Medulla oblongata (tissue), 1 donor: ENCODE results near the gene GPC1.

Experiments used
- DNase-seq: peaks from one replicate; pipeline ENCODE4 v3.0.0-alpha.2; 2015; ENCODE audit errors: extremely low spot score

The GPC1 gene

DNA sequence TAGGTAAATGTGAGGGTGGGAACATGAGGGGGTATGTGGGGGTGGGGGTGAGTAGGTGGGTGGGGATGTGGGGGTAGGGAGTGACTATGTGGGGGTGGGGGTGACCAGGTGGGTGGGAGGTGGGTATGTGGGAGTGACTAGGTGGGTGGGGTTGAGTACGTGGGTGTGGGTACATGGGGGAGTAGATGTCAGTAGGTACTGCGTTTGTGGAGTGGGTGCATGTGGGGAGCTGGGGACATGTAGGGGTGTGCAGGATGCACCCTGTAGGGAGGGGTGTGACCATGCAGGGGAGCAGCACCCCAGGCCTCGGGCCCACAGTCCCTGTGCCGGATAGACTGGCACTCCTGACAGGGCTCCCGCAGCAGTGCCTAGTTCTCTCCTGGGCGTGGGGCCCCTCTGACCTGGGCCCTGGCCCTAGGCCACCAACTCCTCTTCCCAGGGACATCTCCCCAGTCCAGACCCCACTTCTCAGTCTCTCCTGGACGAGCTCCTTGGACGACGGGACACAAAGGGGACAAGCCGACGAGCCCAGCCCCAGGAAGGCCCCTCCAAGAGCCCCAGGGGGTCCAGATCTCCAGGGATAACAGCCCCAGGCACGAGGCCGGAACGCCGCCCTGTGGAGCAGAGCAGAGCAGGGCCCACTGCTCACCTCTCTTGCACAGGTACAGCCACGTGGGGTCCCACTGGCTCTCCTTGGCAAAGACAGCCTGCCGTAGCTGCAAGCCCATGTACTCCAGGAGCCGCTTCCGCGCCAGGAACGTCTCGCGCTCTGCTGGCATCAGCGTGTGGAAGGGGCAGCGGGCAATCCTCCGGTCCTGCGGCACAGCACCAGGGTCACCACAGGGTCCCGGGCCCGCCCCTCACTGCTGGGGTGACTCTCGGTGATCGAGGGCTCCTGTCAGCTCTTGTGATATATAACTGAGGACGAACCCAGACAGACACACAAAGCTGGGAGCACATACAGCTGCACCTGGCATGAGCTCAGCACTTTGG lies 64.1 kb downstream of the GPC1 start:
- no peak for DNase-seq

DNA sequence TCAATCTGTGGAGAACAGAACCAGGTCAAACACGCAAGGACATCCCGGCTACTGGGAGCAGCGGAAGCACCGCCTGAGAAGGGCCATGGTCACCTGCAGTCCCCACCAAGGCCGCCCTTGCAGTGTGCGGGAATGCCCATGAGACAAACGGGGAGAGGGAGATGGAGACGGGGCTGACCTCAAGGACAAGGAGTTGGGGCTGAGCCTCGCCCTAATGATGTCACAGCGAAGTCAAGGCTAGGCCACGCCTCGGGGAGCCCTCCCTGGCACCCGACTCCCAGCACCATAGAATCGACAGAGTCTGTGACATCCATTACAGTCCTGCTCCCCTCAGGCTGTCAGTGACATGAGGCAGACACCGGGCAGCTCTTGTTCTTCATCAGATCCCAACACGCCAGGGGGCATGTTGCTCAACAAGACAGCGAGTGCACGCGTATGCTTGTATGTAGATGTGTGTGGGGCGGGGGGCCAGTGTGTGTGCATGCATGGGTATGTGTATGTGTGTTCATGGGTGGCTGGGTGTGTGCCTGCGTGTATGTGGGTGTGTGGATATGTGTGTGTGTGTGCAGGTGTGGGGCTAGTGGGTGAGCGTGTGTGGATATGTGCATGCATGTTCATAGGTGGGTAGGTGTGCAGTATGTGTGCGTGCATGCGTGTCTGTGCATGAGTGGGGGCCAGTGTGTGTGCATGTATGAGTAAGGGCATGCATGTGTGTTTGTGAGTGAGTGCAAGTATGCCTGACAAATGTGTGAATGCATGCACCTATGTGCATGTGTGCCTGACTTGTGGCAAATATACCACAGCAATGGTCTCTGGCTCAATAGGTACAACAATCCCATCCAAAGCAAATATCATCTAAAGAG lies 65.3 kb downstream of the GPC1 start:
- no peak for DNase-seq

DNA sequence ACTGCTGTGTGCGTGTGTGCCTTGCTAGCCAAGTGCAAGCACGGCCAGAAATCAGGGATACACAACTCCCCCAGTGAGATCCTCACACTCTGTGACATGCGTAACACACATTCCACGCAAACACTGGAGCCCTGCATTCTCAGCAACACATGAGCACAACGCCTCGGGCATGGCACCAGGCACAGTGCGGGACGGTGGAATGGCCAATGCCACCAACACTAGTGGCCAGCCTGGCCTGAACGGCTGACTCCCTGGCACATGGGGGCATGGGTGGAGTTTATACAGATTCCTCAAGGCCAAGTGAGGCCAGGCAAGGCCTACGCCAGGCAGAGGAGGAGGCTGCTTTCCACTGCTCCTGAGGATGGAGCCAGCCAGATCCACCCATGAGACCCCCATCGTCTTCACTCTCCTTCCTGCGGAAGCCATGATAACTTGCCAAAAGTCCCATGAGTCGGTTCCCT lies 66.1 kb downstream of the GPC1 start:
- DNase-seq: no peak

DNA sequence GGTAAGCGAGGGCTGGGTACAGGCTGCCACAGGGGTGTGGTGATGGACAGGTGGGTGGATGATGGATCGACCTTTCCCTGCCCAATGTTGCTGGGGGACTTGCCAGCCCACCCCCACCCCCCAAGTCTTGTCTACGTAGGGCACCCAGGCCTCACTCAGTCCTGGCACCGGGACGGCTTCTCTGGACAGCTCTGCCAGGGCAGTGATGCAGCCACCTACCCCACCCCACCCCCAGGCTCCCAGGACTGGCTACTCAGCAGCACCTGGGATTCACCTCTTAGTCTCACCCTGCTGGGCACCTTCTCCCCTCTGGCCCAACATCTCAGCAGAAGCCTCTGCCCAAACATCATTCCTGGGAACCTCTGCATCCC lies 66.6 kb downstream of the GPC1 start:
- DNase-seq: no peak

DNA sequence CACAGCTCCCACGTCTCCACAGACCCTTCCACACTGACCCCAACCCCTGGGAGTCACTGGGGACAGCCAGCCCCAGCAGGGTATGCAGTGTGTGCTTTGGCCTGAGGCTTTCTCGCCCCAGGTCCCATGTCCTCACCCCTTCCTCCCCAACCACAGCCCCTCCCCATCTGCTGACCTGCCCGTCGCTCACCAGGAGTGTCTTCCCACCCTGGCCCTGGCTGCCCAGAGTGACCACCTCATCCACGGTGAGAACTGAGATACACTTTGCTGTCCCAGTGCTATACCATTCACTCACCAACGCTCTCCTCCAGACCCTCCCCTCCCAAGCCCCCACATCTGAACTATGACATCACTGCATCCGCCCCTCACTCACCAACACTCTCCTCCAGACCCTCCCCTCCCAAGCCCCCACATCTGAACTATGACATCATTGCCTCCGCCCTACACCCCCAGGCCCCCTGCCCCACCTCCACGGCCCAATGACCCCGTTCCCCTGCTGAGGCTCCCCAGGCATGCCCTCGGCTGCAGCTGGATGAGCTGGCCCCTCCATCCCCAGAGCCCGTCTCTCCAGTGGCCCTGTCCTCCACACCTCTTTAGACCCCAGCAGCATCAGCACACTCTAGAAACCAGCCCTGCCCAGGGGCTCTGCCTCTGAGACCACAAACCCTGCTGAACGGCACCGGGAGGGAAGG lies 67.1 kb downstream of the GPC1 start:
- DNase-seq: no peak

DNA sequence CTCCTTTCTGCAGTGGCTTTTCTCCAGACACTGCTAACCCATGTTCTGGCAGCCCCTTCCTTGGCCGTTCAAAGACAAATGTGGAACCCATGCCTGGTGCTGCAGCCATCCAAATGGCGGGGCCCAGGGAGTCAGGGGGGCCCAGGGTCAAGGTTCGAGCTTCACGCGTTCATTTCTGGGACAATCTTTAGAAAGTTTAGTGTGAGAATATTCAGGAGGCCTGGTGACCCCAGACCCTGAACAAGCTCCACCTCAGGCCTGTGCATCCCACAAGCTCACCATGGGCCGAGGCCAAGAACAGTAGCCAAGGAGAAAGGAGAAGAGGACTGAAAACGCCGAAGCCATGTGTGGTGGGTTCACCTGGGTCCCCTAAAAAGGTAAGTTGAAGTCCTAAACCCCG lies 67.9 kb downstream of the GPC1 start:
- DNase-seq: no peak

DNA sequence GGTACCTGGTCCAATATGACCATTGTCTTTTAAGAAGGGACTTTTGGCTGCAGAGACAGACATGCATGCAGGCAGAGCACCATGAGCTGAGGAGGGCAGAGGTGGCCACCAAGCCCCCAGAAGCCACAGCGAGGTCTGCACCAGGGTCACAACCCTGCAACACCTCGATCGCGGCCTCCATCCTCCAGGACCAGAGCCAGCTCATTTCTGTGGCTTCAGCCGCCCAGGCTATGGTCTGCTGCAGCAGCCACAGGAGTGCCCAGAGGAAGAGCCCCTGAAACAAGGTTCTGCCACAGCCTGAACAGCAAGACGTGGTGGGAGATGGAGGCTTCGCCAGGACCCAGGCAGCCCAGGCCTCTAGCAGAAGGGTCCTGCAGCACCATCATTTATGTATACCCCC lies 68.4 kb downstream of the GPC1 start:
- no peak for DNase-seq

DNA sequence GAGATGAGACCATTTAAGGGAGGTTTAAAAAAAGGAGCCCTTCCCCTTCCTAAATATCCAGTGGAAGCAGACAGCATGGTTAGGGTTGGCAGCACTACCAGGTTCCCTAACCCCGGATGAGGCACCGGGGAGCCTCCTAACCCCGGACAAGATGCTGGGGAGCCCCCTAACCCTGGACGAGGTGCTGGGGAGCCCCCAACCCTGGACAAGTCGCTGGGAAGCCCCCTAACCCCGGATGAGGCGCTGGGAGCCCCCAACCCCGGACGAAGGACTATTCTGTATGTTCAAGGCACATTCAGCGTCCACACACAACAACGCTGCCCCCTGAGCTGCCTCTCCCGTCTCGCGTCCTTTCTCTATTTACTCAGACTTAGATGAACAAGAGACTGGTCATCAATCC lies 70.4 kb downstream of the GPC1 start:
- no peak for DNase-seq

DNA sequence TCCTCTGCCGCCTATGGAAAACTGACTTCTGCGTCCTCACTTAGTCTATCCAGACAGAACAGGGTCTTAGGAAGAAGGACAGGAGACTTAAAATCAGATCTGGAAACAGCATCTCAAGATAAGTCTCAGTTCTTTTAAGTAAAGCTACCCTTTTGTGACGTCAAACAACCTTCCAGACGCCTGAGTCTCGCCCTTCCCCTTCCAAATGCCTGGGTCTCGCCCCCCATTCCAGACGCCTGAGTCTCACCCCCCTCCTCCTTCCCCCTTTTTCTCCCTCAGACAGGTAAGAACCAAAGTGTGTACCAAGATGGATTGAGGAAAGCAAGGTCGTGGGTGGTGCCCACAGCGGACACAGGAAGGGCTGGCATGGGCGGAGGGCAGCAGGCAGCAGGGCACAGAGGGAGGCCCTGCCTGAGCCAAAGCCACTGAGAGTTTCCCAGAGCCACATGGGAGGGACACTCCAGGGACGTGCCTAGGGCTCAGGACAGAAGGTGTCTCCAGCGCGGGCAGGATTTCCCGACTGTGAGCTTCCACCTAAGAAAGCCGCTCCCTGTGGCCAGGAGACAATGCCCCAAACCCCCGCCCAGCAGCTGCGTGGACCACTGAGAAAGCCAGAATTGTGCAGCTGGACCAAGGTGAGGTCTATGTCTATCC lies 71.1 kb downstream of the GPC1 start:
- DNase-seq: no peak

DNA sequence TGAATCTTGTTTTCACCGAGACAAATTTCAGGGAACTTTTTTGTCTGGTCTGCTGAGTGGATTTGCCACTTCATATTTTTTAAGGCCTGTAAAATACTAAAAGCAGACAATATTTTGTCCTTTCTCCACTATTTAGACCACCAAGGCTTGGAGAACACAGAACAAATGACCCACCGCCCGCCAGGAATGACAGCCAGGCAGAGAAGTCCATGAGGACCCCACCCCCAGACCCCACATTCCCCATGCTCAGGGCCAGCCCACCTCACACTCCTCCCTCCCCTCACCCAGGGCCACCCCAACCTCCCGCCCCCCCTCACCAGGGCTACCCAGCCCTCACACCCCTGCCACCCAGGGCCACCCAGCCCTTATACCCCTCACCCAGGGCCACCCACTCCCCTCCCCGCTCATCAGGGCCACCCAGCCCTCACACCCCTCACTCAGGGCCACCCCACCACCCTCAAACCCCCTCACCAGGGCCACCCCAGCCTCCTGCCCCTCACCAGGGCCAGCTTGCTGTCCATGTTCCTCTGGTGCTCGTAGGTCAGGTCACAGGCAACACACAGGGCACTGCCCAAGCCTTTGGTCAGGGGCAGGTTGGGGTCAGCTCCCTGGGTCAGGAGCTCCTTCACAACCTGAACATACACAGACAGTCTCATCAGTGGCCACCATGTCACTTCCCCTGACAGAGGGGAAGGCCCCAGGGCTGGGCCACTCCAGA lies 71.8 kb downstream of the GPC1 start:
- no peak for DNase-seq

DNA sequence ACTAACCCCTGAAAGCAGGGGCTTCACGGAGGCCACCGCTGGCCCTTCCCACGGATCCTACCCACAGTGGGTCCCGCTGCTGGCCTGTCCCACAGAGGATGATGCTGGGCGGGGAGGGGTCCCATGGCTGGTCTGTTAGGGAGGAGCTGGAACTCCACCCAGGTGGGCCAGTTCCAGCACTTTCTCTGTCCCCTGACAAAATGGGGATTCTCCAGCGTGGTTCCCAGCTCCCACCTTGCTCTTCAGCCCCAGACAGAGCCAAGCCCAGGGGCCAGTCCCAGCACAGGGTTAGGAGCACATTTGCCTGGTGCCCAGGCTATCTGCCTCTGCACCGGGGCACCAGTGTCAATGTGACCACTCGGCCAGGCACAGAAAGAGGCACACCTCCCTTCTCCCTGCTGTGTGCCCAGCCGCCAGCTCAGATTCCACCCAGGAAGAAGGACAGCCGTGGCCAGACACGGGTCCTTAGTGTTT lies 72.4 kb downstream of the GPC1 start:
- DNase-seq: no peak

DNA sequence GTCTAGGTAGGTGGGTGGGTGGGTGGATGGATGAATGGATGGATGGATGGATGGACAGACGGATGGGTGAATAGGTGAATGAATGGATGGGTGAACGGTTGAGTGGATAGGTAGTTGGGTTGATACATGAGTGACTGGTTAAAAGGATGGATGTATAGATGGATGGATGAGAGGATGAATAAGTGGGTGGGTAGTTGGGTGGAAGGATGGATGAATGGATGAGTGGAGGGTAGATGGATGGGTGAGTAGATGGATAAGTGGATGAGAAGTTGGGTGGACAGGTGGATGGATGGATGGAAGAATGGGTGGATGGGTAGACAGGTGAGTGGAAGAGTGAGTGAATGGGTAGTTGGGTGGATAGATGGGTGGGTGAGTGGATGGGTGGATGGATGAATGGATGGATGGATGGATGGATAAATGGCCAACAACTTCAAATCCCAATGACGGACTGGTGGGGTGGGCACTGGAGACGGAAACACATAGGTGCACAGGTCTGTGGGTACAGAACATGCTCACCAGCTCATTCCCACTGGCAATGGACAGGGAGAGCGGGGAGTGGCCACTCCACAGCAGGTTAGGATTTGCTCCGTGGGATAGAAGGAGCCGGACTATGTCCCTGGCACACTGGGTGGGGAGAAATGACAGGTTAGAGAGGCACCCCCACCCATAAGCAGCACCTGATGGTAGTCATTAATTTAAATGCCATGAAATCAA lies 73.5 kb downstream of the GPC1 start:
- DNase-seq: no peak

DNA sequence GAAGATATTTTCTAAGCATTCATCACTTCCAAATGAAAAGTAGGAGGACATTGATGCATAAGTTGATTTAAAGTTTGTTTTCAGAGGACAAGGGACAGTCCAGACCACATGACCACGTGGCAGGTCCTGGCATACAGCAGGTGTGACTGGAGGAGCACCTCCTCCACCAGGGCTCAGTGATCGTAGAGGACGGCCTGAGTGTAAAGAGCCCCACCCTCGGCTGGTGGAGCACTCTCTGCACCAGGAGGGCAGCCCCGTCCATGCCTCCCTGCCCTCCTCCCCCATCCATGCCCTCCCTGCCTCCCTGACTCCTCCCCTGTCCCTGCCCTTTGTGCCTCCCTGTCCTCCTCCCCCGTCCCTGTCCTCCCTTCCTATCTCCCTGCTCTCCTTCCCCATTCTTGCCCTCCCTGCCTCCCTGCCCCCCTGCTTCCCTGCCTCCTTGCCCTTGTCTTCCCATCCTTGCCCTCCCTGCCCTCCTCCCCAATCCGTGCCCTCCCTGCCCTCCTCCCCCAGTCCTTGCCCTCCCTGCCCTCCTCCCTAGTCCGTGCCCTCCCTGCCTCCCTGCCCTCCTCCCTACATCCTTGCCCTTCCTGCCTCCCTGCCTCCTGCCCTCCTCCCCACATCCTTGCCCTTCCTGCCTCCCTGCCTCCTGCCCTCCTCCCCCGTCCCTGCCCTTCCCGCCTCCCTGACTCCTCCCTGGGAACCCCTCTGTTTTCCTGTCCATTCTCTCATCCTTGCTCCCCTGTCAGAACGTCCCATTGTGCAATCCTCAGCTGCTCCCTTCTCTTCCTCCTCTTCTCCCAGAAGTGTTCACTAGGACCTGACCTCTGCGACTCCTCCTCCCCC lies 74.4 kb downstream of the GPC1 start:
- DNase-seq: no peak

DNA sequence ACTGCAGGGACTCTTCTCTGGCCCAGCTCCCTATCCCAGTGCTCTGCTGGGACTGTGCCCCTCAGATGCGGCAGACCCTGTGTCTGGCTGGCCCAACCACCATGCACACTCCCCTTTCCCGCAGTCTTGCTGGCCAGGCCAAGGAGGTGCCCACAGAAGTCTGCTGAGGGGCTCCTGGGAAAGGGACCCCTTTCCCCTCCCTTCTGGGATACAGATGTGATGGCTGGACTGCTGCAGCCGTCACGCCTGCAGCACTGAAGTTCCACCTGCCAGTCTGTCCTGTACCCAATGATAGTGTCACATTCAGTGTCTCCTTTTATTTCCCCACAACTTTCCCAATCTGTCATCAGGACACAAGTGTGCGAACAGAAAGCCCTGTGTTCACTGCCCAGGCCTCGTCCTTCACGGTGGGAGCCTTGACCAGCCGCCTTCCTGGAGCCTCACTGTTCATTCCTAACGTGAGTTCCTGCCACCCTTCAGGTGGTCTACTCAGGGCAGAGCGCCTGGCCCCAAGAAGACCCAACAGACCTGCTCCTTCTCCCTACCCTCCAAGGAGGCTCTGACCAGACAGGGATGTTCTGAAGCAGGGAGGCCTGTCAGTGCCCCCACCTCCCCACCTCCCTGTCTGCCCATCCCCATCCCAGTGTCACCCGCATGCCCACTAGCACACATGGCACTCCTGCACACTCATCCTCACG lies 75.2 kb downstream of the GPC1 start:
- DNase-seq: no peak

DNA sequence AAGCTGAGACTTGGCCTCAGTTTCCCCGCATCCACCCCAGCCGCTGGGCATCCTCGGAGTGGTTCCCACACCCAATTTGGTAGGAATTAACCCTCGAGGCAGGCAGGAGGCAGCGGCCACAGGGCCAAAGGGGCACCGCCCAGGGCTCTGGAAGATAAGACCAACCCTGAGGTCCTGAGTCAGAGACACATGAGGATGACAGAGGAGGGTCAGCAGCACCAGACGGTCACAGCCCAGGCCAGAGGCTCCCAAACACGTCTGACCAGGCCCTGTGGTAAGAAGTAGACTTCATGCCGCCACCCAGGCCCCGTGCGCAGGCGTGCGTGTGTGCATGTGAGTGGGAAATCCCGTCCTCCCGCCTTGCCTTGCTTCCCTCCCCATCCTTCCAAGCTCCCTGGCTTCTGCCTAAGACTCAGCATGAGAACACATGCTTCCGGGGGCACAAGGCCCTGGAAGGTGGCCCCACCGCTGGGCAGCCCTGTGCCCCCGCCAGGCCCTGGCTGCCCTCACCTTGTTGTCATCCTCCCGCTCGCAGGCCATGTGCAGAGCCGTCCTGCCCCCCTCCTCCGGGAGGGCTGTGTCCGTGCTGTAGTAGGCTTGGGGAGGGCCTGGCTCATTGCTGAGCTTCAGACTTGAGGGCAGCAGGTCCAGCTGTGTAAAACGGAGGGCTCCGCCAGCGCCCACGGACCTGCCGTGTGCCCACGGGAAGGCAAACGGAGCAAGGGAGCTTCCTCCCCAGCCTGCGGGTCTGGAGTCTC lies 76.1 kb downstream of the GPC1 start:
- no peak for DNase-seq

DNA sequence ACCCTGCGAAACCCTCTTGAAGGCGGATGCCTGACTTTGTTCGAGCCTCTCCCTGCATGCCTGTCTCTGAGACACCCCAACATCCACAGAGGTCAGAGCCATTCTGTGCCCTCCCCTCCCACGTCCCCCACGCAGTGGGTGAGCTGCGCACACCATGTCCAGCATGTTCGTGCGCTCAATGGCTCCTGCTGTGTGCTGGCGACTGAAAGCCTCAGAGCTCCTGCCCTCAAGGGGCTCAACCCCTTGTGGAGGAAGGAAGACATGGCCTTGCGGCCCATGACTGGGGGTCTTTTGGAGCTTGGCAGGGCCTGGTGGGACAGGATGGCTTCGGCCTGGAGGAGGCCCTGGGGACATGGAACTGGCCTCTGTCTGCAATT lies 76.6 kb downstream of the GPC1 start:
- no peak for DNase-seq

DNA sequence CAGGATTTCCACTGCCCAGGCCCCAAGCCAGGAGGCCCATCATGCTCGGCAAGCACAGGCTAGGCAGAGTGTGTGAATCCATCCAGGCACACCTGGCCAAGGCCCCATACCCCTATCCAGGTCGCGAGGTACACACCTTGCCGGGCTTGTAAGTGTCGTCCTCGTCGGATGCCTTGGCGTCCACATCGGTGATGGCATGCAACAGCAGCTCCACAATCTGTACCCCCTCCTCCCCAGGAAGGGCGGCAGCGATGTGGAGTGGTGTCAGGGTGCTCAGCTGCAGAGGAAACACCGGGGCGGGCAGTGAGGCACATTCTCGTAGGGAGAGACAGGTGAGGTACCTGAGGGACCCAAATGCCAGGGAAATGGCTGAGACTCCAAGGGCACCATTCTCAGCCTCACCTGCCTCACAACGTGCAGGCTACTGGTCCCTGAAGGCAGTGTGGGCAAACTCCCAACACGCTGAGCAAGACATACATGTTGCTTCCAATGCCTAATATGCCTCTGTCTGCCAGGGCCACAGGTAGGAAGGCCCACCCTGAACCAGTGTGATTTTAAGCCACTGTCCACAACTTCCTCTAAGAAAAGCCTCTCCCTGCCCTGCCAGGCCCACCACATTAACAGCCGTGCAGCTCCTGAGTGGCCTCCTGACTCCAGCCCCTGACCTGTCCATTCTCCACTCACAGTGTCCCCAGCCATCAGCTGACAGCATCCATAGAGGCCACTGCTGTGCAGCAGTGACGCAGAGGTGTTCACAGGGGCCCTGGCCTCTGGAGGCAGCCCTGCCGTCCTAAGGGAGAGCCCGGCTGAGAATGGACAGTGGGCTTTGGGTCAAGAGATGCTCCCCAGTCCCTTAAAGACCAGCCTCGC lies 77.4 kb downstream of the GPC1 start:
- DNase-seq: no peak
